ENCODE measurements around the gene GNAI2.
"Not testable (repeated sequence)": the region's sequence is repeated elsewhere in the genome, so short reads cannot be mapped to it uniquely, and the experiment has no call there.

The GNAI2 gene

GRCh38 chr3:50207359-50208042, 28.5 kb upstream of the GNAI2 start:
- no peaks in the 10 kb centered on the region for H3K36me3 ChIP-seq
- H3K27me3 ChIP-seq: peaks cover 59% of the 10 kb centered on the region
- no peak overlapping the region for H3K27ac ChIP-seq
- no peak overlapping the region for H3K4me3 ChIP-seq (ENCODE audit: low read depth in 1 of 2, low read length in 1 of 2)
- TF ChIP-seq CTCF (IDR thresholded peaks at IDR 0.05): no peak
- no peaks in the 10 kb centered on the region for H3K9me3 ChIP-seq
- H3K4me1 ChIP-seq (ENCODE audit: control insufficient read depth in 1 of 2, insufficient read depth in 1 of 2, low read depth in 1 of 2, low read length in 1 of 2): peaks cover 0 to 12% of the 10 kb centered on the region in 2 experiments

- peaks cover 0 to 12% of the 10 kb centered on the region in 2 experiments for H3K4me1 ChIP-seq (ENCODE audit: control insufficient read depth in 1 of 2, insufficient read depth in 1 of 2, low read depth in 1 of 2, low read length in 1 of 2)
- no peak overlapping the region for H3K4me3 ChIP-seq (ENCODE audit: low read depth in 1 of 2, low read length in 1 of 2)
- H3K9me3 ChIP-seq: no peaks in the 10 kb centered on the region
- H3K27me3 ChIP-seq: peaks cover 46% of the 10 kb centered on the region
- no peak for TF ChIP-seq CTCF (IDR thresholded peaks at IDR 0.05)
- H3K36me3 ChIP-seq: no peaks in the 10 kb centered on the region
- H3K27ac ChIP-seq: no peak overlapping the region
These were observed 27.2 kb upstream of the GNAI2 start for GRCh38 chr3:50208677-50209344.

GRCh38 chr3:50210176-50210509, 25.9 kb upstream of the GNAI2 start:
- no peak for TF ChIP-seq CTCF (IDR thresholded peaks at IDR 0.05)
- no peak overlapping the region for H3K27ac ChIP-seq
- no peaks in the 10 kb centered on the region for H3K9me3 ChIP-seq
- H3K4me3 ChIP-seq (ENCODE audit: low read depth in 1 of 2, low read length in 1 of 2): no peak overlapping the region
- H3K27me3 ChIP-seq: peaks cover 33% of the 10 kb centered on the region
- H3K36me3 ChIP-seq: no peaks in the 10 kb centered on the region
- H3K4me1 ChIP-seq (ENCODE audit: control insufficient read depth in 1 of 2, insufficient read depth in 1 of 2, low read depth in 1 of 2, low read length in 1 of 2): peaks cover 0 to 8% of the 10 kb centered on the region in 2 experiments

DNA sequence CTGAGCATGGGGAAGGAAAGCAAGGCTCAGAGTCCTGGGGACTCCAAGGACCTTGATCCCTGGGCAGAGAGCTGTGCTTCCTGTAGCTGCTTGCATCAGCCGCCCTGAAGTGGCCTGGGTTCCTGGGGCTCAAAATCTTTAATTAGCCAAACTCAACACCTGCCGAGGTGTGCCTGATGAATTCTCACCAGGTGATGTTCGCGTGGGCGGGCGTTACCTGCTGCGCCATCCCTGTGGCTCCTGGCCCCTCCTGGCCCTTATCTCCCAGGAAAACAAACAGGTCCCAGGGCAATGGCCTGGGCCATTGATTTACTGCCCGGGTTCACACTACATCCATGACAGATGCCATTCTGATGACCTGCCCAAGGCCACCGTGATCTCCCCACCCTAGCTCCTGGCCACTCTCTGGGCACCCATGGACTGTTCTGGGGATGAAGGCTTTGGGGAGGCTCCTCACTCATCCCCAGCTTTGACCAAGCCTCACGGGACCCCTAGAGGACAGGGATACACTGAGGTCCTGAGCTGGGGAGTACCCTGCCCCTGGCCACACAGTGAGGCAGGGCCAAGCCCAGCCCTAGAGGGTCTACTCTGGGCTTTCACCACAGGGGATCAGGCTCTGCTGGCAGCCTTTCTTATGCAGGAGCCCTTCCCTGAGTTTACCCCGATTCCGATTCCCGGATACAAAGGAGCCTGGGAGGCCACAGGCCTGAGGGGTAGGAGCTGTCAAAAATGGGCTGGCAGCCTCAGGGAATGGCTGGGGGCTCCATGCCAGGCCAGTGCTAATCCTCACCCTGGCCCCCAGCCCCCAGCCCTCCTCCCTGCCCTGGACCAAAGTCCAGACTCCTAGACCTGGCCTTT, 25.3 kb upstream of the GNAI2 start:
- Histone ChIP-seq H3K4me1 (ENCODE audit: control insufficient read depth in 1 of 2, insufficient read depth in 1 of 2, low read depth in 1 of 2, low read length in 1 of 2) (peaks cover 0 to 2% of the 10 kb centered on the region in 2 experiments), H3K27me3 (peaks cover 27% of the 10 kb centered on the region), H3K36me3 (no peaks in the 10 kb centered on the region), H3K4me3 (ENCODE audit: low read depth in 1 of 2, low read length in 1 of 2) (no peak overlapping the region), H3K9me3 (no peaks in the 10 kb centered on the region), H3K27ac (no peak overlapping the region)
- no peak for TF ChIP-seq CTCF (IDR thresholded peaks at IDR 0.05)

DNA sequence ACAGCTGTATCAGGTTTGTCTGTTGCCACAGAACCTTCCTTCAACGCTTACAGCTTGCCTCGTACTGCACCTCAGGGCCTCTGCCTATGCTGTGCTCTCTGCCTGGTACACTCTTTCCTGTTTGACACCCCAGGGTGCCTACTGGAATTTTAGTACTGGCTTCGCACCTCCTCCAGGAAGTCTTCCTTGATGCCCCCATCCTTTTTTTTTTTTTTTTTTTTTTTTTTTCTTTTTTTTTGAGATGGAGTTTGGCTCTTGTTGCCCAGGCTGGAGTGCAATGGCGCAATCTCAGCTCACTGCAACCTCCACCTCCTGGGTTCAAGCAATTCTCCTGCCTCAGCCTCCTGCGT, 24.7 kb upstream of the GNAI2 start:
- H3K9me3 ChIP-seq; H3K4me1 ChIP-seq (ENCODE audit: control insufficient read depth in 1 of 2, insufficient read depth in 1 of 2, low read depth in 1 of 2, low read length in 1 of 2); H3K27ac ChIP-seq; H3K36me3 ChIP-seq; H3K4me3 ChIP-seq (ENCODE audit: low read depth in 1 of 2, low read length in 1 of 2): not testable (repeated sequence)
- peaks cover 21% of the 10 kb centered on the region for H3K27me3 ChIP-seq

GRCh38 chr3:50211930-50212329, 24.1 kb upstream of the GNAI2 start:
- TF ChIP-seq CTCF (IDR thresholded peaks at IDR 0.05): no peak
- H3K4me1 ChIP-seq (ENCODE audit: control insufficient read depth in 1 of 2, insufficient read depth in 1 of 2, low read depth in 1 of 2, low read length in 1 of 2): no peaks in the 10 kb centered on the region
- H3K4me3 ChIP-seq (ENCODE audit: low read depth in 1 of 2, low read length in 1 of 2): no peak overlapping the region
- no peaks in the 10 kb centered on the region for H3K9me3 ChIP-seq
- H3K27me3 ChIP-seq: peaks cover 15% of the 10 kb centered on the region
- no peak overlapping the region for H3K27ac ChIP-seq
- H3K36me3 ChIP-seq: no peaks in the 10 kb centered on the region
